HepG2 (cell line): ENCODE measurements around the gene BCO1. TPM values are rescaled to one million over a fixed set of nuclear protein-coding genes. Genes with fewer than 3 reads are reported as not detected.
A peak's percentile ranks its signal among the peaks of the same experiment; 100 is the strongest.

ENCODE experiments used
- ATAC-seq: fragments of 200-7000 bp; cut with Tn5 transposase; 3 replicates; pipeline ENCODE4 v1.9.1; 2020; ENCODE audit warnings: mild to moderate bottlenecking, moderate library complexity
- BruUV-seq: library from RNA; stranded (reverse); fragments of 400-500 nt; replicated peaks from 2 replicates; lab custom pipeline; 2021; lab: Mats Ljungman, UMichigan
- CTCF ChIA-PET: fragments of 300-600 bp; formaldehyde crosslinking; extraction: SDS; loops from one replicate; lab custom pipeline; 2021; ENCODE audit warnings: low total read pairs, inconsistent platforms, low intra/inter-chr PET ratio; lab: Yijun Ruan, JAX
- POLR2A ChIA-PET: fragments of 350-600 bp; sonication (Branson Sonifier 250); formaldehyde crosslinking; loops from one replicate; lab custom pipeline; 2020; ENCODE audit warnings: antibody characterized with exemption, inconsistent platforms; lab: Yijun Ruan, JAX
- DNase-seq: peaks from one replicate; pipeline ENCODE4 v3.0.0-alpha.2; 2015; ENCODE audit warnings: low spot score
- FAIRE-seq: peaks from 3 replicates; lab custom pipeline; 2011; peaks lifted over from hg19 to GRCh38; lab: Jason Lieb, UNC
- H2AFZ ChIP-seq: one replicate; pipeline ENCODE4 v1.6.1; 2011; ENCODE audit warnings: low read length, inconsistent platforms
- H3K27ac ChIP-seq: fragments of 300-600 bp; 3 replicates; pipeline ENCODE4 v1.8.0; 2011; ENCODE audit warnings: mixed run types, mild to moderate bottlenecking, mixed read lengths, low read length, inconsistent platforms; ENCODE audit not compliant: insufficient read depth; ENCODE audit errors: extremely low read length
- H3K27me3 ChIP-seq, 2 experiments: fragments of 200-600 bp in 1 of 2; 2 replicates in 1 of 2; 3 replicates in 1 of 2; pipeline versions ENCODE4 v1.6.0 to v1.8.0; 2011; ENCODE audit warnings: low read length in 2 of 2, mild to moderate bottlenecking in 2 of 2, moderate library complexity in 2 of 2, inconsistent platforms in 1 of 2; ENCODE audit not compliant: insufficient read depth in 2 of 2, control insufficient read depth in 1 of 2
- H3K36me3 ChIP-seq, 2 experiments: fragments of 200-600 bp in 1 of 2; replicated peaks in 1 of 2; 2 replicates in 1 of 2; 3 replicates in 1 of 2; pipeline versions ENCODE4 v1.5.1 to v1.8.0; 2011; ENCODE audit warnings: low read length in 2 of 2, inconsistent platforms in 1 of 2; ENCODE audit not compliant: insufficient read depth in 2 of 2, control insufficient read depth in 1 of 2
- H3K4me1 ChIP-seq: 2 replicates; pipeline ENCODE4 v1.5.1; 2012; ENCODE audit warnings: low read length, inconsistent platforms; ENCODE audit not compliant: insufficient read depth
- H3K4me2 ChIP-seq: 2 replicates; pipeline ENCODE4 v1.6.0; 2011; ENCODE audit warnings: low read depth, low read length, inconsistent platforms
- H3K4me3 ChIP-seq, 3 experiments: fragments of 200-600 bp in 1 of 3; sonication (generic), shearing (Covaris generic) in 1 of 3; replicated peaks in 1 of 3; 2 replicates each; pipeline ENCODE4 v1.5.1; 2011 to 2016; ENCODE audit warnings: low read length in 3 of 3, inconsistent platforms in 2 of 3, low read depth in 2 of 3, mild to moderate bottlenecking in 2 of 3, control low read depth in 1 of 3, mixed read lengths in 1 of 3; ENCODE audit not compliant: insufficient read depth in 1 of 3
- H3K79me2 ChIP-seq: one replicate; pipeline ENCODE4 v1.6.1; 2011; ENCODE audit warnings: low read length, inconsistent platforms; ENCODE audit not compliant: insufficient read depth
- H3K9ac ChIP-seq: 2 replicates; pipeline ENCODE4 v1.6.0; 2011; ENCODE audit warnings: mild to moderate bottlenecking, low read depth, low read length, inconsistent platforms; ENCODE audit not compliant: insufficient read depth
- H3K9me3 ChIP-seq: 2 replicates; pipeline ENCODE4 v1.5.1; 2012; ENCODE audit warnings: mild to moderate bottlenecking, low read length
- H4K20me1 ChIP-seq: 2 replicates; pipeline ENCODE4 v1.6.0; 2011; ENCODE audit warnings: inconsistent platforms, mild to moderate bottlenecking, low read length, moderate library complexity; ENCODE audit not compliant: insufficient read depth
- POLR2G ChIP-seq: fragments of 200-400 bp; formaldehyde crosslinking; IDR thresholded peaks from 2 replicates; pipeline ENCODE4 v1.6.1; 2018; ENCODE audit warnings: mild to moderate bottlenecking, low read depth, low read length, moderate library complexity
- RBFOX2 ChIP-seq: fragments of 200-400 bp; formaldehyde crosslinking; IDR thresholded peaks from 2 replicates; pipeline ENCODE4 v1.6.1; 2017; ENCODE audit warnings: low read depth, mild to moderate bottlenecking, low read length
- SRSF1 ChIP-seq: fragments of 200-400 bp; formaldehyde crosslinking; optimal IDR thresholded peaks from 2 replicates; pipeline ENCODE3; 2017; ENCODE audit warnings: mild to moderate bottlenecking, low read depth, low read length, moderate library complexity
- ZC3H4 ChIP-seq: sonication (generic); formaldehyde crosslinking; IDR thresholded peaks from 2 replicates; pipeline ENCODE4 v1.4.0; 2020; ENCODE audit warnings: missing genetic modification reagents, borderline replicate concordance
- ZKSCAN5 ChIP-seq: sonication (generic); formaldehyde crosslinking; IDR thresholded peaks from 2 replicates; pipeline ENCODE4 v1.5.1; 2020; ENCODE audit warnings: mild to moderate bottlenecking, missing genetic modification reagents
- ZNF615 ChIP-seq: sonication (generic); formaldehyde crosslinking; IDR thresholded peaks from 2 replicates; pipeline ENCODE4 v1.5.0; 2020; ENCODE audit warnings: mild to moderate bottlenecking, missing genetic modification reagents, borderline replicate concordance
- WGBS: methylation state at CpG from one replicate; pipeline ENCODE4 v1.1.6; 2017; ENCODE audit warnings: low lambda C conversion rate; 5-methylcytosine and 5-hydroxymethylcytosine counted together
- in situ Hi-C: cut with HindIII; loops from 2 replicates; pipeline ENCODE4 v1.10.0; 2017; ENCODE audit warnings: low pct_unique_long_range_greater_than_20kb; ENCODE audit not compliant: extremely low pct_ligation_motif_present
- intact Hi-C: fragments of 100-400 bp; cut with micrococcal nuclease; formaldehyde crosslinking; loops from one replicate; pipeline ENCODE4 v1.10.0; 2022; ENCODE audit not compliant: unreplicated experiment
- polyA plus RNA-seq, 8 experiments: library from polyadenylated mRNA; depleted of rRNA in 3 of 8; stranded (reverse) in 7 of 8; unstranded in 1 of 8; fragments of >200 nt; fragmentation: Illumina TruSeq in 4 of 8; extraction: Trizol in 4 of 8; gene quantifications; 2 replicates each; pipeline versions ENCODE4 v1.2.1 to v1.2.3, GENCODE V29; 2011 to 2016; ENCODE audit warnings: low read depth in 4 of 8, missing spikeins in 1 of 8, mixed read lengths in 1 of 8; ENCODE audit not compliant: insufficient read depth in 1 of 8
- total RNA-seq, 5 experiments: library from RNA; depleted of rRNA; stranded (reverse); fragments of >200 nt; fragmentation: Illumina TruSeq; extraction: Trizol; gene quantifications; 2 replicates each; pipeline ENCODE4 v1.2.3, GENCODE V29; 2016; ENCODE audit warnings: low read depth in 1 of 5
- TF ChIP-seq, protein P1 (sequence below): sonication (generic); formaldehyde crosslinking; IDR thresholded peaks from 2 replicates; pipeline ENCODE4 v1.5.0; 2020; ENCODE audit warnings: missing genetic modification reagents
- TF ChIP-seq, protein P2 (sequence below): sonication (generic); formaldehyde crosslinking; conservative IDR thresholded peaks from 2 replicates; pipeline ENCODE4 v1.8.1; 2023; ENCODE audit warnings: missing genetic modification reagents
- TF ChIP-seq, protein P3 (sequence below): sonication (generic); formaldehyde crosslinking; IDR thresholded peaks from 2 replicates; pipeline ENCODE4 v1.4.0; 2020; ENCODE audit warnings: missing genetic modification reagents
- TF ChIP-seq, protein P4 (sequence below): sonication (generic); formaldehyde crosslinking; IDR thresholded peaks from 2 replicates; pipeline ENCODE4 v1.5.0; 2020; ENCODE audit warnings: missing genetic modification reagents, mild to moderate bottlenecking, borderline replicate concordance

BCO1 gene
- total and polyA plus RNA-seq, 2 of the 13 experiments (the other 11 are each of a cell fraction or from before 2014, with no cell fraction given): 0.11 TPM; not detected in 1

DNA sequence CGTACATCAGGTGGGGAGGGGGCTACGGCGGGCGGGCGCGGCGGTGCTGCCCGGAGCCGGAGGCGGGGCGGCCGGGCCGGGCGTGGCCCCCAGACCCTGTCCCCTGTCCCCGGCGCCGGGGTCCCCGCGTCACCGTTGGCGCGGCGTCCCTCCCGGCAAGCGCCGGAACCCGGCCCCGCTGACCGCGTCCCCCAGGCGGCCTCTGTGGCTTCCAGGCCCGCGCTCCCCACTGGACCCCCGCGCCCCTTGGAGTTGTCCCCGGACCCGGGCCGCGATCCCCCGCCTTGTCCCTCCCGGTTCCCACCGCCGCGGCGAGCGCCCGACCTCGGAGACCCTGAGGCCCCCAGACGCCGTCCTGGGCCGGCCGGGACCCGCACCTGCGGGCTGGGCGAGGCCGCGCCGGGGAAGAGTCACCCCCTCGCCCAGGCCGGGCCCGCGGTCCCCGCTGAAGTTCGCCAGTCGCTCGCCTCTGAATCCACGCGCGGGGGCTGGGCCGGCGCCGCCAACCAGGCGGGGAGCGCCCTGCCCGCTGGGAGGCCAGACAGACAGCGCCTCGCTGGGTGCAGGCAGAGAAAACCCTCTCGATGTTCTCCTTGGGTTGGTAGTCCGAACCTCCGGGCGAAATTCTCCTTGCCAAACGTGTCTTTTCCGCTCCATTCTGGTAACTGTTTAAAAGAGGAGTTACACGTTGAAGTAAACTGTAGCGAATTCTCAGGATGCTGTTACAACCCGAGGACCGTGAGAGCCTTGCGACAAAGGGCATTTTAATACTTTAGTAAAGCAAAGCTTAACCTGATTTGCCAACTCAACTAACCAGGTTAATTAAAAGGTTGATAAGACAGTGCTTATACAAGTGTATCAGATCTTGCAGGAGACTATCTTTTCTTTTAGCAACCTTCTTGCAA is 77.0 kb downstream of the BCO1 start (continued):
- TF ChIP-seq, protein P1, sequence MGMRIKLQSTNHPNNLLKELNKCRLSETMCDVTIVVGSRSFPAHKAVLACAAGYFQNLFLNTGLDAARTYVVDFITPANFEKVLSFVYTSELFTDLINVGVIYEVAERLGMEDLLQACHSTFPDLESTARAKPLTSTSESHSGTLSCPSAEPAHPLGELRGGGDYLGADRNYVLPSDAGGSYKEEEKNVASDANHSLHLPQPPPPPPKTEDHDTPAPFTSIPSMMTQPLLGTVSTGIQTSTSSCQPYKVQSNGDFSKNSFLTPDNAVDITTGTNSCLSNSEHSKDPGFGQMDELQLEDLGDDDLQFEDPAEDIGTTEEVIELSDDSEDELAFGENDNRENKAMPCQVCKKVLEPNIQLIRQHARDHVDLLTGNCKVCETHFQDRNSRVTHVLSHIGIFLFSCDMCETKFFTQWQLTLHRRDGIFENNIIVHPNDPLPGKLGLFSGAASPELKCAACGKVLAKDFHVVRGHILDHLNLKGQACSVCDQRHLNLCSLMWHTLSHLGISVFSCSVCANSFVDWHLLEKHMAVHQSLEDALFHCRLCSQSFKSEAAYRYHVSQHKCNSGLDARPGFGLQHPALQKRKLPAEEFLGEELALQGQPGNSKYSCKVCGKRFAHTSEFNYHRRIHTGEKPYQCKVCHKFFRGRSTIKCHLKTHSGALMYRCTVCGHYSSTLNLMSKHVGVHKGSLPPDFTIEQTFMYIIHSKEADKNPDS (CRISPR knock-in tag): no peak

DNA sequence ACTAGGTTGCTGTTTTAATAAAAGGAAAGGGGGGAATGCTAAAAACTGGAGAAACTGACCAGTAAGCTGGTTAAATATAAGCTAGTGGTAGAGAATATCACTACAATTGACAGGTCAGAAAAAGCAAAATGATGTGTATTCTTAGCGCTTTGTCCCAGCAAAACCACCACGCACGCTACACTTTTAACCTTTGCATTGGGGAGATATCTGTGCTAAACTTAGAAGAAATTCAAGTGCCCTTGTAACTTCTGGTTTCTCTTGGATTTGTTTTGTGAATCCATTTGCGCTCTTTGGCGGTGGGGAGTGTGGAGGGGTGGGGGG is 77.6 kb downstream of the BCO1 start:
- Histone ChIP-seq H3K4me3 (peak overlapping the region; percentile 88 to 95 (median 93); a peak in 5 of 6 replicates), H3K79me2 (peaks cover 60% of the 10 kb centered on the region), H2AFZ (no peak overlapping the region), H3K27ac (peak overlapping the region; percentile 80), H3K9ac (peak overlapping the region; percentile 87), H3K4me1 (peaks cover 42% of the 10 kb centered on the region), H4K20me1 (no peaks in the 10 kb centered on the region; the same call in 1 of the 2 replicates), H3K9me3 (no peaks in the 10 kb centered on the region), H3K4me2 (peak overlapping the region; percentile 98), H3K27me3 (no peaks in the 10 kb centered on the region; a peak in 1 of 5 replicates), H3K36me3 (no peaks in the 10 kb centered on the region; a peak in 2 of 5 replicates)
- DNase-seq (no peak), ATAC-seq (no peak), FAIRE-seq (peak; percentile 8)
- 52% methylated on average over 5 of the region's 5 CpGs for WGBS
- BruUV-seq: no TSS peak
- in situ Hi-C loops: no loop called here
- no peak for TF ChIP-seq SRSF1
- TF ChIP-seq, protein P2, sequence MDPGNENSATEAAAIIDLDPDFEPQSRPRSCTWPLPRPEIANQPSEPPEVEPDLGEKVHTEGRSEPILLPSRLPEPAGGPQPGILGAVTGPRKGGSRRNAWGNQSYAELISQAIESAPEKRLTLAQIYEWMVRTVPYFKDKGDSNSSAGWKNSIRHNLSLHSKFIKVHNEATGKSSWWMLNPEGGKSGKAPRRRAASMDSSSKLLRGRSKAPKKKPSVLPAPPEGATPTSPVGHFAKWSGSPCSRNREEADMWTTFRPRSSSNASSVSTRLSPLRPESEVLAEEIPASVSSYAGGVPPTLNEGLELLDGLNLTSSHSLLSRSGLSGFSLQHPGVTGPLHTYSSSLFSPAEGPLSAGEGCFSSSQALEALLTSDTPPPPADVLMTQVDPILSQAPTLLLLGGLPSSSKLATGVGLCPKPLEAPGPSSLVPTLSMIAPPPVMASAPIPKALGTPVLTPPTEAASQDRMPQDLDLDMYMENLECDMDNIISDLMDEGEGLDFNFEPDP (CRISPR knock-in tag): no peak
- no peak for TF ChIP-seq RBFOX2
- TF ChIP-seq, protein P3, sequence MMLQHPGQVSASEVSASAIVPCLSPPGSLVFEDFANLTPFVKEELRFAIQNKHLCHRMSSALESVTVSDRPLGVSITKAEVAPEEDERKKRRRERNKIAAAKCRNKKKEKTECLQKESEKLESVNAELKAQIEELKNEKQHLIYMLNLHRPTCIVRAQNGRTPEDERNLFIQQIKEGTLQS (CRISPR knock-in tag): no peak
- no peak for TF ChIP-seq POLR2G
- no peak for TF ChIP-seq ZC3H4 (CRISPR knock-in tag)
- no peak for TF ChIP-seq ZNF615 (CRISPR knock-in tag)
- TF ChIP-seq ZKSCAN5: no peak
- TF ChIP-seq, protein P4, sequence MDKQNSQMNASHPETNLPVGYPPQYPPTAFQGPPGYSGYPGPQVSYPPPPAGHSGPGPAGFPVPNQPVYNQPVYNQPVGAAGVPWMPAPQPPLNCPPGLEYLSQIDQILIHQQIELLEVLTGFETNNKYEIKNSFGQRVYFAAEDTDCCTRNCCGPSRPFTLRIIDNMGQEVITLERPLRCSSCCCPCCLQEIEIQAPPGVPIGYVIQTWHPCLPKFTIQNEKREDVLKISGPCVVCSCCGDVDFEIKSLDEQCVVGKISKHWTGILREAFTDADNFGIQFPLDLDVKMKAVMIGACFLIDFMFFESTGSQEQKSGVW (CRISPR knock-in tag): no peak
- intact Hi-C loops: no loop called here
- ChIA-PET POLR2A (no interaction called here), CTCF (no interaction called here)
